NCI-H187 treated with DMSO at 0.1 percent for 48 hours (cell line): ENCODE results near the gene PPP6R2.

Source experiments
- DNase-seq: peaks from one replicate; lab custom pipeline; 2025; lab: John Stamatoyannopoulos, UW

PPP6R2 gene

GRCh38 chr22:50487290-50488005 is 144.3 kb downstream of the PPP6R2 start:
- DNase-seq = no peak

GRCh38 chr22:50488006-50488677 is 145.0 kb downstream of the PPP6R2 start:
- no peak for DNase-seq

DNA sequence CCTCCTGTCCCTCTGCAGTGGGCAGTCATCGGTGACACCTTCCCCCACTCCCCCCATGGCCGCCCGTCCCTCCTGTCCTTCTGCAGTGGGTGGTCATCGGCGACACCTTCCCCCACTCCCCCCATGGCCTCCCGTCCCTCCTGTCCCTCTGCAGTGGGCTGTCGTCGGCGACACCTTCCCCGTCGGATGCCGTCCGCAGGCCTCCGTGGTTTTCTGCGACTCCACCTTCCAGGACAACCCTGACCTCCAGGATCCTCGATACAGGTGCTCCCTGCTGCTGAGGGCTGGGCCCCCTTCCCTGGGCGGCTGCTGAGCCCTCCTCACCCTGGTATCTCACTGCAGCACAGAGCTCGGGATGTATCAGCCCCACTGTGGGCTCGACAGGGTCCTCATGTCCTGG is 145.8 kb downstream of the PPP6R2 start:
- DNase-seq = no peak

DNA sequence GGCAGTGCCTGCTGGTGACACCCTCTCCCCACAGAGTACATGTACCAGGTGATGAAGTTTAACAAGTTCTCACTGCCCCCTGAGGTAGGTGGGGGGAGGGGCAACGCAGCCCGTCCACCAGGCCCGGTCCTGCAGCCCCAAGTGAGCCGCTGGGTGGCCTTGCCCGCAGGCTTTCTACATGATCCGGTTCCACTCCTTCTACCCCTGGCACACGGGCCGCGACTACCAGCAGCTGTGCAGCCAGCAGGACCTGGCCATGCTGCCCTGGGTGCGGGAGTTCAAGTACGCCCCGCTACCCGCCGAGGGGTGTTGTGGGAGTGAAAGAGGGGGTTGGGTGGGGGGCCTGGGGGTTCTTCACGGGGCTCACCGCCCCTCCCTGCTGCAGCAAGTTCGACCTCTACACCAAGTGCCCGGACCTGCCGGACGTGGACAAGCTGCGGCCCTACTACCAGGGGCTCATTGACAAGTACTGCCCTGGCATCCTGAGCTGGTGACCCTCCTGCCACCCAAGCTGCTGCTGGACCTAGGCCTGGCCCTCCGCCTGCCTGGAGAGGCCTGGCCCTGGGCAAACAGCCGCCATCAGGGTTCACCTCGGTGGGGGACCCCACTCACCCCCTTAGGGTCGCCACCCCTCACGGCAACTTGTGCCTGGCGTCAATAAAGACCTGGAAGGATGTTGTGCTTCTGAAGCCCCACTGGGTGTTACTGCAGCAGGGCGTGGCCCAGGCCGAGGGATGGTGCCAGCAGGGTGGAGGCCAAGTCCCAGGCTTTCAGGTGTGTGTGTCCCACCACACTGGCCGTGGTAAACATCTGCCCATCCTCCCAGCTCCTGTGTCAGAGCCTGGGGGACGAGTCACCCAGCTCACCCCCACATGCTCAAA is 146.5 kb downstream of the PPP6R2 start:
- DNase-seq = no peak

GRCh38 chr22:50490531-50491308 is 147.6 kb downstream of the PPP6R2 start:
- no peak for DNase-seq
